HG02763 (cell line): ENCODE results near the gene EXD1.
"Not testable (repeated sequence)": the region's sequence is repeated elsewhere in the genome, so short reads cannot be mapped to it uniquely, and the experiment has no call there.

Source experiments
- ATAC-seq: cut with Tn5 transposase; IDR thresholded peaks from one replicate; pipeline ENCODE4 v1.9.1; 2021; ENCODE audit warnings: mild to moderate bottlenecking, moderate library complexity; ENCODE audit not compliant: unreplicated experiment

The EXD1 gene

DNA sequence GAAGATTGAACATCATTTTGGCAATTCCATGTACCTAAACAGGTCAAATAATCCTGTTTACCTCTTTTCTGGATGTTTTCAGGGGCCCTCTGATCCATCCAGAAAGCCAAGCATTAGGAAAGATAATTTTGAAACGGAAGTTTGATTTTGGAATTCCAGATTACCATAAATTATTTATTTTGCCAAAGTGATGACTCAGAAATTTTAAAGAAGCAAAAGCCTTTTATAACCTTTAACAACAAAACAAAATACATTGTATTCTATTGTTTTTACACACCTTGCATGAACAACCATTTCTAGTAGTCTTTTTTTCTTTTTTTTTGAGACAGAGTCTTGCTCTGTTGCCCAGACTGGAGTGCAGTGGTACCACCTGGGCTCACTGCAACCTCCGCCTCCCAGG is 82.5 kb downstream of the EXD1 start:
- no peak for ATAC-seq

DNA sequence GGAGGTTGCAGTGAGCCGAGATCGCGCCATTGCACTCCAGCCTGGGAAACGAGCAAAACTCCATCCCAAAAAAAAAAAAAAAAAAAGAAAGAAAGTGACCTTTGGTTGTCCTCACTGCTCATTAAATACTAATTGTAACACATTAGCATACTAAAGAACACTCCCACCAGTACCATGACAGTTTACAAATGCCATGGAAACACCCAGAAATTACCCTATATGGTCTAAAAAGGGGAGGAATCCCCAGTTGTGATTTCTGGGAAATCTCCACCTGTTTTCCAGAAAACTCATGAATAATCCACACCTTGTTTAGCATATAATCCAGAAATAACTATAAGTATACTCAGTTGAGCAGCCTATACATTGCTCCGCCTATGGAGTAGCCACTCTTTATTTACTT is 90.9 kb downstream of the EXD1 start:
- ATAC-seq = no peak

DNA sequence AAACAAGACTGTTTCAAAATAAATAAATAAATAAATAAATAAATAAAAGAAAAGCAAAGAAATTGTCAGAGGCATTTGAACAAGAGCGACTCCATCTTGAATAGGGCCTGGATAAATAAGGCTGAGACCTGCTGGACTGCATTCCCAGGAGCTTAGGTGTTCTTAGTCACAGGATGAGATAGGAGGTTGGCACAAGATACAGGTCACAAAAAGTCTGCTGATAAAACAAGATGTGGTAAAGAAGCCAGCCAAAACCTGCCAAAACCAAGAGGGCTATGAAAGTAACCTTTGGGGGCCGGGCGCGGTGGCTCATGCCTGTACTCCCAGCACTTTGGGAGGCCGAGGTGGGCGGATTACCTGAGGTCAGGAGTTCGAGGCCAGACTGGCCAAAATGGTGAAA is 91.4 kb downstream of the EXD1 start:
- ATAC-seq = not testable (repeated sequence)

DNA sequence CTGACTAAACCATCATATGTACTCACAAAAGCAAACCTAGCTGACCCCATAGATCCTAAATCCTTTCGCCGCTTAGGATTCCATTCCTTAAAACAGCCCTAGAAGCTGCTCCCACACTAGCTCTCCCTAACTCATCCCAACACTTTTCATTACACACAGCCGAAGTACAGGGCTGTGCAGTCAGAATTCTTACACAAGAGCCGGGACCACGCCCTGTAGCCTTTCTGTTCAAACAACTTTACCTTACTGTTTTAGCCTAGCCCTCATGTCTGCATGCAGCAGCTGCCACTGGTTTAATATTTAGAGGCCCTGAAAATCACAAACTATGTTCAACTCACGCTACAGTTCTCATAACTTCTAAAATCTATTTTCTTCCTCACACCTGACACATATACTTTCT is 95.0 kb downstream of the EXD1 start:
- ATAC-seq = not testable (repeated sequence)

DNA sequence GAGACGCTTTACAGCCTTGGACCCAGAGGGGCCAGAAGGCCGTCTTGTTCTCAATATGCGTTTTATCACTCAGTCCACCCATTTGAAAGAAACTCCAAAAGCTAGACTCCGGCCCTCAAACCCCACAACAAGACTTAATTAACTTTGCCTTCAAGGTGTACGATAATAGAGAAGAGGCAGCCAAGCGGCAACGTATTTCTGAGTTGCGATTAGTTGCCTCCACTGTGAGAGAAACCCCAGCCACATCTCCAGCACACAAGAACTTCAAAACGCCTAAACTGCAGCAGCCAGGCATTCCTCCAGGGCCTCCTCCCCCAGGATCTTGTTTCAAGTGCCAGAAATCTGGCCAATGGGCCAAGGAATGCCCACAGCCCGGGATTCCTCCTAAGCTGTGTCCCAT is 97.1 kb downstream of the EXD1 start:
- ATAC-seq = no peak
